Astrocyte of the cerebellum (primary cell): ENCODE measurements around the gene MRPL20.

ENCODE experiments used
- DNase-seq: peaks from one replicate; pipeline ENCODE4 v3.0.0-alpha.2; 2011; ENCODE audit warnings: low read depth
- H3K4me3 ChIP-seq: 2 replicates; pipeline ENCODE4 v1.5.1; 2011; ENCODE audit warnings: mild to moderate bottlenecking, low read depth, low read length, moderate library complexity
- in situ Hi-C: cut with HindIII; loops from 2 replicates; pipeline ENCODE4 v1.10.0; 2017; ENCODE audit warnings: low sequenced_read_pairs
- TF ChIP-seq, protein P1 (sequence below): IDR thresholded peaks from 2 replicates; pipeline ENCODE4 v1.5.1; 2012; ENCODE audit warnings: low read length, low read depth, moderate library complexity, mild to moderate bottlenecking; ENCODE audit errors: missing control alignments

MRPL20 gene

GRCh38 chr1:1353389-1354151, 53.5 kb downstream of the MRPL20 start:
- in situ Hi-C loops = no loop called here
- H3K4me3 ChIP-seq = no peak overlapping the region
- TF ChIP-seq, protein P1, sequence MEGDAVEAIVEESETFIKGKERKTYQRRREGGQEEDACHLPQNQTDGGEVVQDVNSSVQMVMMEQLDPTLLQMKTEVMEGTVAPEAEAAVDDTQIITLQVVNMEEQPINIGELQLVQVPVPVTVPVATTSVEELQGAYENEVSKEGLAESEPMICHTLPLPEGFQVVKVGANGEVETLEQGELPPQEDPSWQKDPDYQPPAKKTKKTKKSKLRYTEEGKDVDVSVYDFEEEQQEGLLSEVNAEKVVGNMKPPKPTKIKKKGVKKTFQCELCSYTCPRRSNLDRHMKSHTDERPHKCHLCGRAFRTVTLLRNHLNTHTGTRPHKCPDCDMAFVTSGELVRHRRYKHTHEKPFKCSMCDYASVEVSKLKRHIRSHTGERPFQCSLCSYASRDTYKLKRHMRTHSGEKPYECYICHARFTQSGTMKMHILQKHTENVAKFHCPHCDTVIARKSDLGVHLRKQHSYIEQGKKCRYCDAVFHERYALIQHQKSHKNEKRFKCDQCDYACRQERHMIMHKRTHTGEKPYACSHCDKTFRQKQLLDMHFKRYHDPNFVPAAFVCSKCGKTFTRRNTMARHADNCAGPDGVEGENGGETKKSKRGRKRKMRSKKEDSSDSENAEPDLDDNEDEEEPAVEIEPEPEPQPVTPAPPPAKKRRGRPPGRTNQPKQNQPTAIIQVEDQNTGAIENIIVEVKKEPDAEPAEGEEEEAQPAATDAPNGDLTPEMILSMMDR = no peak
- DNase-seq = no peak

DNA sequence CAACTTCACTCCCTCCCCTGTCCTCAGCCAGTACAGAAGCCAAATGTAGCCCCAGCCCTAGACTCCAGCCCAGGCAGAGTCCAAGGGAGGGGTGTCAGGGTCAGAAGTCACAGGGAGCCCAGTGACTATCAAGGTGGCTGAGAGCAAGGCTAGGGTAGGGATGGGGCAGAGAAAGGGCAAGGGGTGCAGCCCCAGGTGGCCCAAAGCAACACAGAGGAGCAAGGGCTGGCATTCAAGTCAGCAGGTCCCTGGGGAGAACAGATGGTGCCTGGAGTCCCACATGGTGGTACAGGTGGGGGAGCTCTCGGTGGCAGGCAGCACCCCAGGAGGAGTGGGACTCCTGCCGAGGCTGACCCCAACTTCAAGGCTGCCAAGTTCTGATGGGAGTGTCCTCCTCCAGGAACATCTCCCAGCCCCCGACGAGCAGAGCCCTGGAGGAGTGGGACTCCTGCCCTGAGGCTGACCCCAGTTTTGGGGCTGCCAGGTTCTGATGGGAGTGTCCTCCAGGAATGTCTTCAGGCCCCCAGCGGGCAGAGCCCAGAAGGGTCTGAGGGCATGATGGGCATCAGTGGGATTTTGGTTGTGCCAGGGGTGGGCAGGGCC, 54.2 kb downstream of the MRPL20 start:
- H3K4me3 ChIP-seq = no peak overlapping the region
- TF ChIP-seq, protein P1 = no peak
- DNase-seq = no peak
- in situ Hi-C loops = no loop called here
